Breast epithelium (tissue), 3 donors: ENCODE measurements around the gene TMEM145.

Source experiments
- CTCF ChIP-seq, 3 donors: fragments of 450-650 bp; IDR thresholded peaks; one replicate each; pipeline ENCODE4 v1.5.1; 2016 to 2017; ENCODE audit warnings: antibody characterized with exemption in 3 of 3, mild to moderate bottlenecking in 3 of 3, moderate library complexity in 3 of 3
- POLR2A ChIP-seq: fragments of 450-650 bp; IDR thresholded peaks from one replicate; pipeline ENCODE4 v1.6.1; 2016; ENCODE audit warnings: antibody characterized with exemption, mild to moderate bottlenecking, moderate library complexity
- POLR2AphosphoS5 ChIP-seq, 3 donors: sonication (generic); formaldehyde crosslinking; IDR thresholded peaks; one replicate each; pipeline ENCODE4 v1.6.1; 2017; ENCODE audit warnings: antibody characterized with exemption in 3 of 3

DNA sequence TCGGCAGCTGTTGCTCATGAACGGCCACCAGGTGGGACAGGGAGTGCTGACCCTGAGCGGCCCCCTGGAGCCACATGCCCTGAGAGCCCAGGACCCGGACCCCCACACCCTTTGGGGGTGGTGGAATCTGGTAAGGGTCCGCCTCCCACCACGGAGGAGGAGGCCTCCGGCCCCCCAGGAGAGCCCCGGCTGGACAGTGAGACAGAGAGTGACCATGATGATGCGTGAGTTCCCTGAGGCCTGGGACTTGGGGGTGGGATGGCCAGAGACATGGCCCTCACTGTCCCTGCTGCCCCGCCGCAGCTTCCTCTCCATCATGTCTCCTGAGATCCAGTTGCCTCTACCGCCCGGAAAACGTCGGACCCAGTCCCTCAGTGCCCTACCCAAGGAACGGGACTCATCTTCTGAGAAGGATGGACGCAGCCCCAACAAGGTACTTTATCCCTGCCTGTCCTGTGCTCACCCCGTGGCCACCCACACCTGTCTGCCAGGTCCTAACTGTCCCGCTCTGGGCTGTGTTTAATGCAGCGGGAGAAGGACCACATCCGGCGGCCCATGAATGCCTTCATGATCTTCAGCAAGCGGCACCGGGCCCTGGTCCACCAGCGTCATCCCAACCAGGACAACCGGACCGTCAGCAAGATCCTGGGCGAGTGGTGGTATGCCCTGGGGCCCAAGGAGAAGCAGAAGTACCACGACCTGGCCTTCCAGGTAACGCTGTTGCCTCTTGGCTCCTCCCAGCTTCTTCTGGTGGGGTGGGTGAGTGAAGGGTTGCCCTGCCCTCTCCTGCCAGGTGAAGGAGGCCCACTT, 25.9 kb upstream of the TMEM145 start:
- TF ChIP-seq POLR2AphosphoS5 (IDR thresholded peaks at IDR 0.05) = no peak
- no peak for TF ChIP-seq CTCF (IDR thresholded peaks at IDR 0.05)
- no peak for TF ChIP-seq POLR2A
